Mesenchymal stem cell (in vitro differentiated cells and primary cell): Measurements from ENCODE around the gene TRHDE. TPM values are rescaled to one million over a fixed set of nuclear protein-coding genes. Genes with fewer than 3 reads are reported as not detected.

Source experiments
- DNase-seq: peaks from one replicate; pipeline ENCODE4 v3.0.0-alpha.2; 2013
- H2AFZ ChIP-seq: one replicate; pipeline ENCODE4 v1.6.1; 2013; ENCODE audit warnings: low read depth, mild to moderate bottlenecking, control low read depth, inconsistent platforms, low read length, moderate library complexity
- H2AK5ac ChIP-seq: 2 replicates; pipeline ENCODE4 v1.6.1; 2013; ENCODE audit warnings: low read length, moderate library complexity, mild to moderate bottlenecking, inconsistent platforms; ENCODE audit not compliant: severe bottlenecking
- H2BK120ac ChIP-seq: one replicate; pipeline ENCODE4 v1.6.1; 2013; ENCODE audit warnings: low read depth, mild to moderate bottlenecking, inconsistent platforms, low read length, moderate library complexity
- H2BK12ac ChIP-seq, 2 experiments: one replicate each; pipeline ENCODE4 v1.6.1; 2013; ENCODE audit warnings: inconsistent platforms in 2 of 2, low read length in 2 of 2, mild to moderate bottlenecking in 2 of 2, moderate library complexity in 2 of 2, control low read depth in 1 of 2
- H2BK15ac ChIP-seq: one replicate; pipeline ENCODE4 v1.6.1; 2013; ENCODE audit warnings: mild to moderate bottlenecking, low read depth, inconsistent platforms; ENCODE audit not compliant: poor library complexity, severe bottlenecking
- H2BK5ac ChIP-seq: 2 replicates; pipeline ENCODE4 v1.6.1; 2013; ENCODE audit warnings: low read depth, mild to moderate bottlenecking, low read length, control low read depth, inconsistent platforms; ENCODE audit not compliant: poor library complexity, severe bottlenecking
- H3K14ac ChIP-seq, 2 experiments: one replicate each; pipeline ENCODE4 v1.6.1; 2013; ENCODE audit warnings: inconsistent platforms in 2 of 2, low read length in 2 of 2, control low read depth in 1 of 2, mild to moderate bottlenecking in 1 of 2, moderate library complexity in 1 of 2
- H3K18ac ChIP-seq, 2 experiments: one replicate each; pipeline ENCODE4 v1.6.1; 2013; ENCODE audit warnings: inconsistent platforms in 2 of 2, low read length in 2 of 2, control low read depth in 1 of 2, low read depth in 1 of 2, mild to moderate bottlenecking in 1 of 2
- H3K23ac ChIP-seq, 2 experiments: one replicate each; pipeline ENCODE4 v1.6.1; 2013; ENCODE audit warnings: inconsistent platforms in 2 of 2, low read length in 2 of 2, mild to moderate bottlenecking in 2 of 2, moderate library complexity in 2 of 2, control low read depth in 1 of 2
- H3K27ac ChIP-seq: 2 replicates; pipeline ENCODE4 v1.5.1; 2013; ENCODE audit warnings: mild to moderate bottlenecking, moderate library complexity, low read length, control low read depth, inconsistent platforms; ENCODE audit not compliant: poor library complexity, severe bottlenecking
- H3K27me3 ChIP-seq, 2 experiments: 2 replicates each; pipeline versions ENCODE4 v1.6.1 to v1.7.0; 2013; ENCODE audit warnings: low read length in 2 of 2, mild to moderate bottlenecking in 2 of 2, moderate library complexity in 2 of 2, control low read depth in 1 of 2, inconsistent platforms in 1 of 2; ENCODE audit not compliant: control insufficient read depth in 1 of 2, insufficient read depth in 1 of 2
- H3K36me3 ChIP-seq, 2 experiments: 2 replicates each; pipeline versions ENCODE4 v1.6.1 to v1.7.0; 2013; ENCODE audit warnings: low read length in 2 of 2, control low read depth in 1 of 2, inconsistent platforms in 1 of 2, low read depth in 1 of 2, mild to moderate bottlenecking in 1 of 2; ENCODE audit not compliant: insufficient read depth in 2 of 2, control insufficient read depth in 1 of 2
- H3K4ac ChIP-seq, 2 experiments: one replicate each; pipeline ENCODE4 v1.6.1; 2013; ENCODE audit warnings: inconsistent platforms in 2 of 2, low read length in 2 of 2, mild to moderate bottlenecking in 2 of 2, moderate library complexity in 2 of 2, control low read depth in 1 of 2, low read depth in 1 of 2
- H3K4me1 ChIP-seq: 2 replicates; pipeline ENCODE4 v1.6.1; 2013; ENCODE audit warnings: low read depth, low read length, control low read depth; ENCODE audit not compliant: control insufficient read depth, insufficient read depth
- H3K4me2 ChIP-seq: 2 replicates; pipeline ENCODE4 v1.6.1; 2013; ENCODE audit warnings: low read length, mild to moderate bottlenecking, inconsistent platforms; ENCODE audit not compliant: poor library complexity, severe bottlenecking
- H3K4me3 ChIP-seq, 2 experiments: 2 replicates each; pipeline versions ENCODE4 v1.5.1 to v1.7.0; 2013; ENCODE audit warnings: low read length in 2 of 2, mild to moderate bottlenecking in 2 of 2, control low read depth in 1 of 2, low read depth in 1 of 2; ENCODE audit not compliant: insufficient read depth in 1 of 2
- H3K79me1 ChIP-seq: replicated peaks from 2 replicates; pipeline ENCODE4 v1.6.1; 2013; ENCODE audit warnings: mild to moderate bottlenecking, control low read depth, low read length, inconsistent platforms; ENCODE audit not compliant: poor library complexity, severe bottlenecking
- H3K9ac ChIP-seq: 2 replicates; pipeline ENCODE4 v1.7.0; 2013; ENCODE audit warnings: mild to moderate bottlenecking, low read length, moderate library complexity
- H3K9me3 ChIP-seq: 2 replicates; pipeline ENCODE4 v1.7.0; 2013; ENCODE audit warnings: mild to moderate bottlenecking, low read length; ENCODE audit not compliant: control insufficient read depth
- H4K8ac ChIP-seq: one replicate; pipeline ENCODE4 v1.6.1; 2013; ENCODE audit warnings: inconsistent platforms, mild to moderate bottlenecking, low read length, moderate library complexity
- H4K91ac ChIP-seq: one replicate; pipeline ENCODE4 v1.6.1; 2013; ENCODE audit warnings: mild to moderate bottlenecking, low read length, inconsistent platforms
- WGBS: methylation state at CpG from one replicate; pipeline ENCODE4 v1.1.7; 2013; ENCODE audit warnings: mixed read lengths; 5-methylcytosine and 5-hydroxymethylcytosine counted together
- polyA plus RNA-seq, 2 experiments: library from polyadenylated mRNA; stranded (reverse); fragments of 200-250 nt; gene quantifications; one replicate each; pipeline ENCODE4 v1.2.3, GENCODE V29; 2013

TRHDE gene
- 6.6 TPM for polyA plus RNA-seq (2013, experiment 1 of 2)
- polyA plus RNA-seq (2013, experiment 2 of 2), result 7.0 TPM

GRCh38 chr12:72272091-72272661 is at the start of gene TRHDE:
TRHDE (plus strand) TSS chr12:72272370; CDS start chr12:72272644, 274 bp downstream.
- Histone ChIP-seq H4K91ac (peak within 1 kb of the TSS; percentile 93), H3K23ac (peak within 1 kb of the TSS in 1 of 2 experiments; percentile 23), H4K8ac (peak within 1 kb of the TSS; percentile 90), H2BK12ac (peak within 1 kb of the TSS; percentile 90 to 93), H2BK5ac (no peak within 1 kb of the TSS), H2AK5ac (no peak within 1 kb of the TSS), H2AFZ (peak within 1 kb of the TSS; percentile 83), H3K4me1 (peaks cover 10% of the 10 kb centered on the region), H3K14ac (peak within 1 kb of the TSS in 1 of 2 experiments; percentile 96), H3K9ac (peak within 1 kb of the TSS; percentile 45), H3K27ac (peak within 1 kb of the TSS; percentile 53), H3K4me3 (peak within 1 kb of the TSS; percentile 64 to 83), H2BK15ac (peak within 1 kb of the TSS; percentile 44), H3K4ac (peak within 1 kb of the TSS; percentile 78 to 89), H3K27me3 (peaks cover 3 to 66% of the 10 kb centered on the region in 2 experiments), H2BK120ac (peak within 1 kb of the TSS; percentile 76), H3K9me3 (no peaks in the 10 kb centered on the region), H3K18ac (peak within 1 kb of the TSS; percentile 84 to 92), H3K79me1 (no peaks in the 10 kb centered on the region), H3K36me3 (no peaks in the 10 kb centered on the region), H3K4me2 (peak within 1 kb of the TSS; percentile 80)
- peak; percentile 76 for DNase-seq
- WGBS, result under 1% methylated on average over 56 of the region's 60 CpGs

- H3K9me3 ChIP-seq, result no peaks in the 10 kb centered on the region
- no peaks in the 10 kb centered on the region for H3K4me1 ChIP-seq
- H3K27me3 ChIP-seq, result no peaks in the 10 kb centered on the region
- H2BK120ac ChIP-seq, result no peak overlapping the region
- no peak overlapping the region for H3K4me3 ChIP-seq
- H2AFZ ChIP-seq, result no peak overlapping the region
- no peak overlapping the region for H2BK5ac ChIP-seq
- no peak overlapping the region for H4K8ac ChIP-seq
- no peaks in the 10 kb centered on the region for H3K36me3 ChIP-seq
- no peak overlapping the region for H3K4ac ChIP-seq
- no peak overlapping the region for H3K4me2 ChIP-seq
- H2AK5ac ChIP-seq, result no peak overlapping the region
- H3K14ac ChIP-seq, result no peak overlapping the region
- no peaks in the 10 kb centered on the region for H3K79me1 ChIP-seq
- no peak for DNase-seq
- no peak overlapping the region for H2BK12ac ChIP-seq
- no peak overlapping the region for H2BK15ac ChIP-seq
- no peak overlapping the region for H3K23ac ChIP-seq
- no peak overlapping the region for H3K18ac ChIP-seq
- WGBS, result no CpG with 5 or more reads among the region's 1 CpG
- H3K27ac ChIP-seq, result no peak overlapping the region
- H3K9ac ChIP-seq, result no peak overlapping the region
- no peak overlapping the region for H4K91ac ChIP-seq
Observed at GRCh38 chr12:72226510-72226909, 45.7 kb upstream of the TRHDE start.

GRCh38 chr12:72228424-72228823 is 43.7 kb upstream of the TRHDE start:
- Histone ChIP-seq H3K36me3 (no peaks in the 10 kb centered on the region), H3K27ac (no peak overlapping the region), H3K23ac (no peak overlapping the region), H3K4ac (no peak overlapping the region), H2BK12ac (no peak overlapping the region), H3K18ac (no peak overlapping the region), H3K9me3 (no peaks in the 10 kb centered on the region), H2BK15ac (no peak overlapping the region), H4K8ac (no peak overlapping the region), H4K91ac (no peak overlapping the region), H2AK5ac (no peak overlapping the region), H3K4me3 (no peak overlapping the region), H3K4me2 (no peak overlapping the region), H3K79me1 (no peaks in the 10 kb centered on the region), H3K14ac (no peak overlapping the region), H3K27me3 (no peaks in the 10 kb centered on the region), H2AFZ (no peak overlapping the region), H2BK120ac (no peak overlapping the region), H3K9ac (no peak overlapping the region), H3K4me1 (no peaks in the 10 kb centered on the region), H2BK5ac (no peak overlapping the region)
- DNase-seq, result no peak

DNA sequence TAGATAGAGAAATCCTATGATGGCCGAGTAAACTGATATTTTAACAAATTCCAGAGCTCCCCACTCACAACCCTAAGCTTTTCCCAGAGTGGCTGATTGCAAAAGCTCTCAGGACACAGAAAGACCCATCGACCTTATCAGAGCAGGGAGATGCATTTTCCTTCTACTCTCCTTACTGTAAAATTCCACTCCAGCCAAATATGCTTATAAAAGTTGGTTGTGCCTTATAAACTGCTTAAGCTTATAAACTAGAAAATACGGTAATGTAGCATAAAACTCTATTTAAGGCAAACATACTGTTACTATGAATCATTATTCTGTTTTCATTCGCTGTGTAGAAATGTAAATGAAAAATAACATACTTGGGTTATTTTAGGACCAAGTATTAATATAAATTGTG is 41.6 kb upstream of the TRHDE start:
- peak; percentile 36 for DNase-seq
- no peak overlapping the region for H2AFZ ChIP-seq
- H2BK120ac ChIP-seq, result no peak overlapping the region
- H2BK5ac ChIP-seq, result no peak overlapping the region
- no peaks in the 10 kb centered on the region for H3K27me3 ChIP-seq
- H2BK12ac ChIP-seq, result no peak overlapping the region
- H3K9me3 ChIP-seq, result no peaks in the 10 kb centered on the region
- no peaks in the 10 kb centered on the region for H3K36me3 ChIP-seq
- no peak overlapping the region for H2AK5ac ChIP-seq
- 46% methylated on average over 1 of the region's 4 CpGs for WGBS
- H2BK15ac ChIP-seq, result no peak overlapping the region
- H3K79me1 ChIP-seq, result no peaks in the 10 kb centered on the region
- H3K9ac ChIP-seq, result no peak overlapping the region
- no peaks in the 10 kb centered on the region for H3K4me1 ChIP-seq
- no peak overlapping the region for H4K8ac ChIP-seq
- no peak overlapping the region for H3K4me2 ChIP-seq
- no peak overlapping the region for H3K23ac ChIP-seq
- H3K18ac ChIP-seq, result no peak overlapping the region
- H3K4ac ChIP-seq, result no peak overlapping the region
- H3K4me3 ChIP-seq, result no peak overlapping the region
- no peak overlapping the region for H4K91ac ChIP-seq
- no peak overlapping the region for H3K14ac ChIP-seq
- H3K27ac ChIP-seq, result no peak overlapping the region
